ENCODE results near the gene EPHB1.

DNA sequence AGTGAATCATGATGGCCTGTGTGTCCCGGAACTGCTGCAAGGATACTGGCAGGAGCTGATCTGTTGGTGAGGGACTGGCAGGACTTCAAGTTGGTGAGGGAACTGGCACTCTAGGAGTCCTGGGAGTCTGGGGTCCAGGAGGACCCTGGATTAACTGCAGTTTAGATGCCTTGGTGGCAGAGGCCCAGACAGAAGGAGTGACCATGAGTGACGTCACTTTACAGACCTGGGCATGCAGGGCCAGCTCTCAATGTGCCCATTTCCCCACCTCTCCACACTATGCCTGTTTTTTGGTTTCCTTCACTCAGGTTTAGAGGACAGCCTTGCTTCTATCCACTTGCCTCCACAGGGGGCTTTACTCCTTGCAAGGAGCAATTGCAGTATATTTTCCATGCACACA, 154.1 kb downstream of the EPHB1 start:
- no peak for TF ChIP-seq ZSCAN22 (CRISPR knock-in tag; IDR thresholded peaks at IDR 0.05)
- no peak for TF ChIP-seq KDM1A (CRISPR knock-in tag; IDR thresholded peaks at IDR 0.05)
- no peak for TF ChIP-seq CEBPB (IDR thresholded peaks at IDR 0.05; ENCODE audit: borderline replicate concordance, low read depth, low read length)
- TF ChIP-seq MEF2D (CRISPR knock-in tag; IDR thresholded peaks at IDR 0.05), result no peak
- peak; percentile 94 for TF ChIP-seq CREB1 (IDR thresholded peaks at IDR 0.05)
- TF ChIP-seq CREB1 (CRISPR knock-in tag; IDR thresholded peaks at IDR 0.05), result no peak
- TF ChIP-seq GABPA (IDR thresholded peaks at IDR 0.05; ENCODE audit: low read depth, low read length), result no peak
- no peak for TF ChIP-seq GABPA (CRISPR knock-in tag; IDR thresholded peaks at IDR 0.05; ENCODE audit: low read depth)
- TF ChIP-seq, protein P1, sequence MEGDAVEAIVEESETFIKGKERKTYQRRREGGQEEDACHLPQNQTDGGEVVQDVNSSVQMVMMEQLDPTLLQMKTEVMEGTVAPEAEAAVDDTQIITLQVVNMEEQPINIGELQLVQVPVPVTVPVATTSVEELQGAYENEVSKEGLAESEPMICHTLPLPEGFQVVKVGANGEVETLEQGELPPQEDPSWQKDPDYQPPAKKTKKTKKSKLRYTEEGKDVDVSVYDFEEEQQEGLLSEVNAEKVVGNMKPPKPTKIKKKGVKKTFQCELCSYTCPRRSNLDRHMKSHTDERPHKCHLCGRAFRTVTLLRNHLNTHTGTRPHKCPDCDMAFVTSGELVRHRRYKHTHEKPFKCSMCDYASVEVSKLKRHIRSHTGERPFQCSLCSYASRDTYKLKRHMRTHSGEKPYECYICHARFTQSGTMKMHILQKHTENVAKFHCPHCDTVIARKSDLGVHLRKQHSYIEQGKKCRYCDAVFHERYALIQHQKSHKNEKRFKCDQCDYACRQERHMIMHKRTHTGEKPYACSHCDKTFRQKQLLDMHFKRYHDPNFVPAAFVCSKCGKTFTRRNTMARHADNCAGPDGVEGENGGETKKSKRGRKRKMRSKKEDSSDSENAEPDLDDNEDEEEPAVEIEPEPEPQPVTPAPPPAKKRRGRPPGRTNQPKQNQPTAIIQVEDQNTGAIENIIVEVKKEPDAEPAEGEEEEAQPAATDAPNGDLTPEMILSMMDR (CRISPR knock-in tag; IDR thresholded peaks at IDR 0.05), result no peak
- no peak for TF ChIP-seq ZKSCAN8 (CRISPR knock-in tag; IDR thresholded peaks at IDR 0.05; ENCODE audit: borderline replicate concordance)
- TF ChIP-seq FOSL2 (CRISPR knock-in tag; IDR thresholded peaks at IDR 0.05), result no peak
- no peak for TF ChIP-seq PAF1 (CRISPR knock-in tag; IDR thresholded peaks at IDR 0.05)
- no peak for TF ChIP-seq ZNF501 (CRISPR knock-in tag; IDR thresholded peaks at IDR 0.05)
- no peak for TF ChIP-seq ZNF253 (CRISPR knock-in tag; IDR thresholded peaks at IDR 0.05; ENCODE audit: borderline replicate concordance)
- TF ChIP-seq AHR (CRISPR knock-in tag; IDR thresholded peaks at IDR 0.05), result no peak
- no peak for TF ChIP-seq ZSCAN9 (CRISPR knock-in tag; IDR thresholded peaks at IDR 0.05; ENCODE audit: borderline replicate concordance)
